ENCODE data around the gene ASPHD1.
"Not testable (repeated sequence)": the region's sequence is repeated elsewhere in the genome, so short reads cannot be mapped to it uniquely, and the experiment has no call there.

The ASPHD1 gene

DNA sequence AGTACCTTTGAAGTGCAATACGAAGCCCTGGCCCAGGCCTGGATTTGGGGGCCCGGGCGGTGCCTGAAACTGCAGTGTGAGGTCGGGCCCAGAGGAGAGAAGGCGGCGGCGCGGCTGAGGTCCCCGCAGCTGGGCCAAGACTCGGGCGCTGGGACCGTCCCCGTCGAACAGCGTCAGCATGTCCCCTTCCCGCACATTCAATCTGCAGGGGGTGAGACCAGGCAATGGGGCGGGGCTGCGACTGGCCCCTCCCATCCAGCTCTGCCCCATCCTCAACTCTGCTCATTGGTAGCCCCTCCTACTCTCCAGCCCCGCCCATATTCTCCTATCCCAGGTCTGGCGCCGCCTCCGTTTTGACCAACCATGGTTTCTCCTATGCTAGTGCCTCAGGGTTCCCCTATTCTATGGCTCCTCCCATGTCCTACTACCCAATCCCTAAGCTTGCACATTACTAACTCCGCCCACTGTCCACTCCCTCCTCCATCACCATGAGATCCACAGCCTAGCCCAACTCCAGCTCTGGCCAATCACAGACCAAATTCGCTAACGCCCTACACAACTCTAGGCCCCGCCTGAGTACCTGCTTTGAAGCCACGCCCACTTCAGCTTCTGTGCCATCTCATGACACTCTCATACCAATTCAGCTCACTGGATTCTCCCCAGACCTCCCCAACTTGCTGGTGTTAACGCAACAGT, 22.9 kb upstream of the ASPHD1 start:
- peak; percentile 40 for DNase-seq

- DNase-seq: no peak
Observed at GRCh38 chr16:29878172-29878571, 22.1 kb upstream of the ASPHD1 start.

GRCh38 chr16:29881050-29881449, 19.2 kb upstream of the ASPHD1 start:
- no peak for DNase-seq

DNA sequence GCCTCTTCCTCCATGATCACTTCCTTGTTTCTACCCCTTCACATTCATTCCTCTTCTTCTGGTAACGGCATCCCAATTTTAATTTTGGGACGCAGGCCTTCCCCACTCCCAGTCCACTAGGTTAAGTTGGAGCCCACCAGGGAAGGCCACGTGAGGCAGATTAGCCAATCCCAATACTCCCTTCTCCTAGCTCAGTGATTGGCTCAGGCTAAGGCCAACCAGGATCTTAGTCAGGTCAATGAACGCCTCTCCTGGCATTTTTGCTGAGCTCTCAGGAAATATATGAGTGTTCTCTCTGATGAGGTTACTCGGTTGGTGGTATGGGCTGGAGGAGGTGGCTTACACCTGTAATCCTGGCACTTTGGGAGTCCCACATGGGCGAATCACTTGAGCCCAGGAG, 16.3 kb upstream of the ASPHD1 start:
- no peak for DNase-seq

- DNase-seq: not testable (repeated sequence)
Observed at GRCh38 chr16:29889372-29889771, 10.9 kb upstream of the ASPHD1 start.

DNA sequence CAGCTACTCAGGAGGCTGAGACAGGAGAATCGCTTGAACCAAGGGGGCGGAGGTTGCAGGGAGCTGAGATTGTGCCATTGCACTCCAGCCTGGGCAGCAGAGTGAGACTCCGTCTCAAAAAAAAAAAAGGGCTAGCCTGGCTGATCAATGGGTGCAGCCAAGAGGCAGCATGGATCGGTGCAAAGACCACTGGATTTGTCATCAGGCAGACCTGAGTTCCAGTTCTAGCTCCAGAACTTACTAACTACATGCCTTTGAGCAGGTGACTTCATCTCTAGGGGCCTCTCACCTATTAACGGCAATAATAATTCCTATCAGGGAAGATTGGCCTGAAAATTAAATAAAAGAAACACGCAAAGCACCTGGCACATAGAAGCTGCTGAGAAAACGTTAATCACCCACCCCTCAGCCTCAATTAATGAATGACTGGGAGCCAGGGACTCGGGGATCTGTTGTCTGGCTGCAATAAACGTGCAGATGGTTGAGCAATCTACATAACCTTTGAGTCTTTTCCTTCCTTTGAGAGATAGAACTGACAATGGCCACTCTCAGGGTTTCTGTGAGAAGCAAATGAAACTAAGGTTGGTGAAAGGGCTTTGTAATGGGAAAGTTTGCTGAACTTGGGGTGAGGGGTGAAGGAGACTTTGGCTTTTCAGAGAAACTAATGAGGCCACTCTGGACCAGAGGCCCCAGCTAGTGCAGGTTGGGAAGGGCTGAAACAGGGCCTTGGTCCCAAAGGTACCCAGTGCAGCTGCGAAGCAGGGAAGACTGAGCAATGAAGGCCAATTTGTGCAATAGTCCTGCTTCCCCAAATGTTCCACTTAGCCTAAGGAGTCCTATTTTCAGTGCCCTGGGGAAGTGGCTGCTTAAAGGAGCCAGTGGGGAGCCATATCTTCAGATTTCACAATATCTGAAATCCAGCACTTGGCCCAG, 8.5 kb upstream of the ASPHD1 start:
- no peak for DNase-seq

DNA sequence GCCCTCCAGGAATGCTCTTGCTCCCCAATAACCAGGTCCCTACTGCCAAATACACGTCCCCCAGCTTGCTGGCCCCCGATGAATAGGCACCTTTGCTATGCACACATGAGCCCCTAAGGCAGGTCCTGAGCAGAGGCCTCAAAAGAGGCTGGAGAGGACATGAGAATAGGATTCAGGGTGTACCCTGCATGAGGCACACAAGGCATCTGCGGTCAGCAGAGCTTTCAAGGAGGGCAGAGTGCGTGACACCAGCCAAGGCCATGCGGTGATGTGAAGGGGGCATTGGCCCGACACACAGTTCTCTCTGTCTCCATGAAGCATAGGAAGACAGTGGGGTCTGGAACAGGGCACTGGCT, 7.9 kb upstream of the ASPHD1 start:
- no peak for DNase-seq

- DNase-seq: no peak
Observed at GRCh38 chr16:29893553-29893952, 6.7 kb upstream of the ASPHD1 start.

- no peak for DNase-seq
Observed at GRCh38 chr16:29894352-29894751, 5.9 kb upstream of the ASPHD1 start.

- no peak for DNase-seq
Observed at GRCh38 chr16:29896841-29897240, 3.4 kb upstream of the ASPHD1 start.

DNA sequence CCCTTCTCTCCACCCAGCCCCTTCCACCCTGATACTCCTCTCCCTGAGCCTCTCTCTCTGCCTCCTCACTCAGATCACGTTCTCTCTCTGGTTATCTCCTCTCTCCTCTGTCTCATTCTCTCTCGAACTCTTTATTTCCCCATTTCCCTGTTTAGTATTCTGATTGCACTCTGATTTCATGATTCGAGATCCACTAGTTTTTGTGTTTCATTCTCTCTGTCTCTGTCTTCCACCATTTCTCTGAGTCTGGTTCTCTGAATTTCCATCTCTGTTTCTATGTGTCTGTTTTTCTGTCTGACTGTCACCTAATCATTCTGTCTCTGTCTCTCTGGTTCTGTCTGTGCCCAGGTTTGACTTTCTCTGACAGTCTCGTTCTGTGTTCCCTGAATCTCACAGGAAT, 3.0 kb upstream of the ASPHD1 start:
- DNase-seq: no peak

- no peak for DNase-seq
Observed at GRCh38 chr16:29898135-29898803, 2.0 kb upstream of the ASPHD1 start.

GRCh38 chr16:29898804-29899515, 1.3 kb upstream of the ASPHD1 start:
- peak; percentile 20 for DNase-seq

DNA sequence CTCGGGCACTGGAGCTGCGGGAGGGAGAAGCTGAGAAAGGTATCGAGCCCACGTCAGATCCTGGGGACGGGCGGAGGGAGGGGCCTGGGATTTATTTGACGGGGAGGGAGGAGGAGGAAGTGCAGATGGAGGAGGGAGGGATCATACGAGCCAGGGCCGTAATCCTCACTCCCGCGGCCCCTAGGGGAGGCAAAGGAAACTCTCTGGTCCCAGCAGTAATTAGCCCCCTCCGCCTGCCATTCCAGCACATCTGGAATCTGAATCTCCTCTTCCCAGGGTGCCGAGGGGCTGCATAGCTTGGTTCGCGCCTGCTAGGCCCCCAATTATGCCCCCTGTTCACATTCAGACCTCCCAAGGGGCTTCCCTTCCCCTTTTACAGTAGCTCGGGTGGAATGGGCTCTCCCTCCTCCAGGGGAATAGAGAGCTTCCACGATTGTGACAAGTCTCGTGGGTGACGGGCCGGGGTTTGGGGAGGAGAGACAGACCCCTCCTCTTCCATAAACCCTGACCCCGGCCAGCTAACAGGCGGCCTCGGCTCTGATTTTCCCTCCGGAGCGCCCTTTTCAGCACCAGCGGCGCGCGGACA, 679 bp upstream of the ASPHD1 start, which contains the start of gene SEZ6L2:
Gene SEZ6L2 (minus strand): TSS at position 35 of the 586 bp plus-strand sequence. CDS start 531 bp downstream, outside the sequence.
- DNase-seq: peak; percentile 83

- DNase-seq: no peak
Observed at GRCh38 chr16:29900888-29901606, 759 bp downstream of the ASPHD1 start.

DNA sequence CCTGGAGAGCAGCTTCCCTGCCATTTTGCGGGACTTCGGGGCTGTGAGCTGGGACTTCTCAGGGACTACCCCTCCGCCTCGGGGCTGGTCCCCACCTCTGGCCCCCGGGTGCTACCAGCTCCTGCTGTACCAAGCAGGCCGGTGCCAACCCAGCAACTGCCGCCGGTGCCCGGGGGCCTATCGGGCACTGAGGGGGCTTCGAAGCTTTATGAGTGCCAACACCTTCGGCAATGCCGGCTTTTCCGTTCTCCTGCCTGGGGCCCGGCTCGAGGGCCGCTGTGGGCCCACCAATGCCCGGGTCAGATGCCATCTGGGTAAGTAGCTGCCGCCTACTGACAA, 1.3 kb downstream of the ASPHD1 start:
- no peak for DNase-seq

DNA sequence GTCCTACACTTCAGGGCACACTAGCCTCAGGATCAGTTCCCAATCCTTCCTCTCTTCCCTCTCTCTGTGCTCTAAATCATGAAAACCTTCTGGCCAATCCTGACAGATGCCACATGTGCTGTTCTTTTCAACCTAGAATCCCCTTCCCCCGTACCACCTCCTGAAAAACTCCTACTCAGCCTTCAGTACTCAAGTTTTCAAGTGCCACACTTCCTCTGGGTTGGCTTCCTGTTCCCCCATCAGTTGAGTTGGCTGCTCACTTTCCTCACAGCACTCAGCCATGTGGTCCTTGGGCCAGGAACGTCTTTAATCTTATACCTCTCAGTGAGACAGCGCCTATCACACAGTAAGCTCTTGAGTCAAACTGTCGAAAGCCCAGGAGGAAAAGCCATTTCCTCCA, 3.3 kb downstream of the ASPHD1 start:
- DNase-seq: no peak

- no peak for DNase-seq
Observed at GRCh38 chr16:29904947-29905346, 4.7 kb downstream of the ASPHD1 start.

- no peak for DNase-seq
Observed at GRCh38 chr16:29905668-29906067, 5.4 kb downstream of the ASPHD1 start.

DNA sequence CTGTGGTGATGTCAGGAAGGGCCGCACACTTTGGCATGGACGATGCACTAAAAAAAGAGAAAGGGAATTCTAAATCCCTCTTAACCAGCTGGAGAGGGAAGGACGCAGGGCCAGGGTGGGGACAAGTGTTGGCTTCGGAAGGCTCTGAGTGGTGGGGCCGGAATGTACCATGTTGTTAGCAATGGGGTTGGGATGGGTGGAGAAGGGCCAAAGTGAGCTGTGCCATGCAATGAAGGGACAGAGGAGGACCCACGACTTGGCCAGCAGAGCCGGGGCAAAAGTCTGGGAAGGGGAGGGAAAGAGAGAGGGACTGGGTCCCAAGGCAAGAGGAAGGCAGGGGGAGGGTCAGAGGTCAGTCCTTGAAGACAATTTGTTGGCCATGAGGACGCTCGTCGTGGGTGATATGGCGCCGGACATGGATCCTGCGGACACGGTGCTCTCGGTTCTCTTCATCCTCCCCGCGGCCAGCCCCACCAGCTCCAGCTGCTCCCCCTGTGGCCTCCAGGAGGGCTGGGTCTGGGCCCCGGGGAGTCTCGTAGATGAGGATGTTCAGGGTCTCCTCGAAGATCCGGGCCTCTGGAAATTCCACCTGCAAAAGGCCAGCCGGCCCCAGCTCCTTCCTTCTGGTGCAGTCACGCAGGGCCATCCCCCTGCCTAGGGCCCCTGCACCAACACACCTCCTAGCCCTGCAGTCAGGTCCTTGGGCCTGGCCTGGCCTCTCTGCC, 6.4 kb downstream of the ASPHD1 start:
- DNase-seq: no peak

DNA sequence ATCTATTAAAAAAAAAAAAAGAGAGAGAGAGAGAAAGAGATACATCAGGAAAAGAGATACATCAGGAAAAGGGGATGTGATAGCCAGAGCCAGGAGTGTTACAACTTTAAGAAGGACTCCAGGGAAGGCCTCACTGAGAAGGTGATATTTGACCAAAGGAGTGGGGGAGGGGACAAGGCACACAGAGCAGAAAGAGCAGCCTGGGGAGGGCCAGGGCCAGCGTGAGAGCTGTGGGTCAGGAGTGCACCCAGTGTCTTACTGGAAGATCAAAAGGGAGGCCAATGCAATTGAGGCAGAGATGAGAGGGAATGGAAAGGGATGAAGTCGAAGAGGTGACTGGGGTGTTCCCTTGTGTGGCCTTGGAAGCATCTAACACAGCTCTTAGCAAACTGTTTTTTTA, 7.7 kb downstream of the ASPHD1 start:
- no peak for DNase-seq
